HCT116 (cell line): ENCODE results near the gene LMBR1. TPM values are rescaled to one million over a fixed set of nuclear protein-coding genes. Genes with fewer than 3 reads are reported as not detected.
"Not testable (repeated sequence)": the region's sequence is repeated elsewhere in the genome, so short reads cannot be mapped to it uniquely, and the experiment has no call there.

ENCODE experiments used
- ATAC-seq: fragments of 200-7000 bp; cut with Tn5 transposase; 2 replicates; pipeline ENCODE4 v1.9.1; 2020; ENCODE audit warnings: mild to moderate bottlenecking, moderate library complexity
- BruUV-seq: library from RNA; stranded (reverse); fragments of 400-500 nt; replicated peaks from 2 replicates; lab custom pipeline; 2021; lab: Mats Ljungman, UMichigan
- CTCF ChIA-PET: fragments of 300-600 bp; sonication (Branson Sonifier 250); formaldehyde crosslinking; loops from one replicate; lab custom pipeline; 2021; ENCODE audit warnings: antibody characterized with exemption; lab: Charles Lee
- POLR2A ChIA-PET: fragments of 300-600, 350-600 bp; sonication (Branson Sonifier 250); formaldehyde crosslinking; loops from one replicate; lab custom pipeline; 2021; ENCODE audit warnings: antibody characterized with exemption; lab: Charles Lee
- RAD21 ChIA-PET, 2 experiments: fragments of 300-600 bp; sonication (Branson Sonifier 250); formaldehyde crosslinking; loops; one replicate each; lab custom pipeline; 2023; ENCODE audit warnings: low total read pairs in 2 of 2; ENCODE audit not compliant: uncharacterized antibody in 2 of 2, unreplicated experiment in 2 of 2, low non-redundant PET in 1 of 2; lab: Charles Lee
- DNase-seq: peaks from one replicate; pipeline ENCODE4 v3.0.0-alpha.2; 2010; ENCODE audit warnings: low read depth, low spot score
- H2AFZ ChIP-seq: fragments of 200-600 bp; shearing (Covaris generic), sonication (generic); 2 replicates; pipeline ENCODE4 v1.6.1; 2017; ENCODE audit warnings: low read depth, mixed run types, mixed read lengths, antibody characterized with exemption, low read length; ENCODE audit not compliant: poor library complexity, severe bottlenecking
- H3K27ac ChIP-seq: 2 replicates; pipeline ENCODE4 v1.5.1; 2012; ENCODE audit warnings: low read depth, low read length
- H3K27me3 ChIP-seq: fragments of 200-600 bp; sonication (generic); 2 replicates; pipeline ENCODE4 v1.6.1; 2016; ENCODE audit warnings: mixed run types, low read length, mixed read lengths; ENCODE audit not compliant: insufficient read depth
- H3K36me3 ChIP-seq, 2 experiments: fragments of 200-500 bp in 1 of 2; fragments of 200-600 bp in 1 of 2; sonication (Bioruptor generic) in 1 of 2; sonication (generic) in 1 of 2; 2 replicates each; pipeline versions ENCODE4 v1.5.1 to v1.6.1; 2014 to 2016; ENCODE audit warnings: low read length in 2 of 2, inconsistent platforms in 1 of 2, mixed read lengths in 1 of 2, mixed run types in 1 of 2; ENCODE audit not compliant: insufficient read depth in 2 of 2, control insufficient read depth in 1 of 2
- H3K4me1 ChIP-seq, 2 experiments: fragments of 200-600 bp in 1 of 2; sonication (generic) in 1 of 2; 2 replicates each; pipeline versions ENCODE4 v1.5.1 to v1.6.1; 2012 to 2017; ENCODE audit warnings: low read length in 2 of 2, inconsistent platforms in 1 of 2, mild to moderate bottlenecking in 1 of 2, mixed read lengths in 1 of 2, mixed run types in 1 of 2, moderate library complexity in 1 of 2; ENCODE audit not compliant: insufficient read depth in 2 of 2, control insufficient read depth in 1 of 2
- H3K4me2 ChIP-seq: fragments of 200-600 bp; sonication (generic); 2 replicates; pipeline ENCODE4 v1.6.1; 2017; ENCODE audit warnings: mixed run types, low read length, mixed read lengths
- H3K4me3 ChIP-seq, 2 experiments: fragments of 200-600 bp in 1 of 2; sonication (generic) in 1 of 2; replicated peaks in 1 of 2; 2 replicates each; pipeline ENCODE4 v1.5.1; 2011 to 2016; ENCODE audit warnings: low read length in 2 of 2, control low read depth in 1 of 2, low read depth in 1 of 2, mild to moderate bottlenecking in 1 of 2, mixed read lengths in 1 of 2, mixed run types in 1 of 2
- H3K79me2 ChIP-seq: fragments of 200-600 bp; sonication (generic); 2 replicates; pipeline ENCODE4 v1.6.1; 2017; ENCODE audit warnings: mild to moderate bottlenecking, mixed run types, low read length, moderate library complexity, mixed read lengths; ENCODE audit not compliant: insufficient read depth
- H3K9ac ChIP-seq: fragments of 200-600 bp; sonication (generic); 2 replicates; pipeline ENCODE4 v1.6.1; 2016; ENCODE audit warnings: low read length, mixed read lengths
- H3K9me2 ChIP-seq: fragments of 200-600 bp; sonication (generic), shearing (Covaris generic); 2 replicates; pipeline ENCODE4 v1.6.1; 2017; ENCODE audit warnings: mixed run types, mild to moderate bottlenecking, moderate library complexity; ENCODE audit not compliant: insufficient read depth
- H3K9me3 ChIP-seq, 2 experiments: fragments of 200-500 bp in 1 of 2; fragments of 200-600 bp in 1 of 2; sonication (Bioruptor generic) in 1 of 2; sonication (generic) in 1 of 2; 2 replicates each; pipeline ENCODE4 v1.6.1; 2014 to 2017; ENCODE audit warnings: low read length in 2 of 2, mixed read lengths in 2 of 2, inconsistent platforms in 1 of 2, low read depth in 1 of 2, mild to moderate bottlenecking in 1 of 2, mixed run types in 1 of 2, moderate library complexity in 1 of 2; ENCODE audit not compliant: control insufficient read depth in 1 of 2, insufficient read depth in 1 of 2
- H4K20me1 ChIP-seq: fragments of 200-600 bp; sonication (generic), shearing (Covaris generic); 2 replicates; pipeline ENCODE4 v1.6.1; 2017; ENCODE audit warnings: mixed run types, mild to moderate bottlenecking, moderate library complexity; ENCODE audit not compliant: insufficient read depth
- intact Hi-C: fragments of 100-400 bp; cut with micrococcal nuclease; formaldehyde crosslinking; loops from 2 replicates; pipeline ENCODE4 v1.10.0; 2022
- total RNA-seq: library from RNA; stranded (reverse); gene quantifications from one replicate; pipeline ENCODE4 v1.2.1, GENCODE V29; 2021; ENCODE audit not compliant: unreplicated experiment

LMBR1 gene
- total RNA-seq, 1 experiment from 2014 or later: 84.0 TPM

DNA sequence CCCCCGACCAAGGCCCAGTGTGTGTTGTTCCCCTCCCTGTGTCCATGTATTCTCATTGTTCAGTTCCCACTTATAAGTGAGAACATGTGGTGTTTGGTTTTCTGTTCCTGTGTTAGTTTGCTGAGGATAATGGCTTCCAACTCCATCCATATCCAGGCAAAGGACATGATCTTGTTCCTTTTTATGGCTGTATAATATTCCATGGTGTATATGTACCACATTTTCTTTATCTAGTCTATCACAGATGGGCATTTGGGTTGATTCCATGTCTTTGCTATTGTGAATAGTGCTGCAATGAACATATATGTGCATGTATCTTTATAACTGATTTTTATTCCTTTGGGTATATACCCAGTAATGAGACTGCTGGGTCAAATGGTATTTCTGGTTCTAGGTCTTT lies 191.2 kb downstream of the LMBR1 start:
- H3K9me3 ChIP-seq, POLR2A ChIA-PET, H3K79me2 ChIP-seq, H3K27me3 ChIP-seq, H4K20me1 ChIP-seq, H3K9ac ChIP-seq, H3K4me1 ChIP-seq, H2AFZ ChIP-seq, H3K9me2 ChIP-seq, H3K4me2 ChIP-seq, H3K36me3 ChIP-seq, ATAC-seq, H3K4me3 ChIP-seq, DNase-seq, CTCF ChIA-PET, intact Hi-C loops, H3K27ac ChIP-seq, RAD21 ChIA-PET, BruUV-seq: not testable (repeated sequence)

DNA sequence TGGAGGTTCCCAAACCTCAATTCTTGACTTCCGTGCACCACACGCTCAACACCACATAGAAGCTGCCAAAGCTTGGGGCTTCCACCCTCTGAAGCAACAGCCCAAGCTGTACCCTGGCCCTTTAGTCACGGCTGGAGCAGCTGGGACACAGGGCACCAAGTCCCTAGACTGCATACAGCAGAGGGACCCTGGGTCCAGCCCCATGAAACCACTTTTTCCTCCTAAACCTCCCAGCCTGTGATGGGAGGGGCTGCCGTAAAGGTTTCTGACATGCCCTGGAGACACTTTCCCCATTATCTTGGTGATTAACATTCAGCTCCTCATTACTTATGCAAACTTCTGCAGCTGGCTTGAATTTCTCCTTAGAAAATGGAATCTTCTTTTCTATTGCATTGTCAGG lies 194.5 kb downstream of the LMBR1 start:
- H3K9me3 ChIP-seq, RAD21 ChIA-PET, BruUV-seq, H3K9me2 ChIP-seq, CTCF ChIA-PET, H2AFZ ChIP-seq, H4K20me1 ChIP-seq, POLR2A ChIA-PET, ATAC-seq, H3K4me1 ChIP-seq, DNase-seq, intact Hi-C loops, H3K4me3 ChIP-seq, H3K4me2 ChIP-seq, H3K79me2 ChIP-seq, H3K9ac ChIP-seq, H3K36me3 ChIP-seq, H3K27me3 ChIP-seq, H3K27ac ChIP-seq: not testable (repeated sequence)

DNA sequence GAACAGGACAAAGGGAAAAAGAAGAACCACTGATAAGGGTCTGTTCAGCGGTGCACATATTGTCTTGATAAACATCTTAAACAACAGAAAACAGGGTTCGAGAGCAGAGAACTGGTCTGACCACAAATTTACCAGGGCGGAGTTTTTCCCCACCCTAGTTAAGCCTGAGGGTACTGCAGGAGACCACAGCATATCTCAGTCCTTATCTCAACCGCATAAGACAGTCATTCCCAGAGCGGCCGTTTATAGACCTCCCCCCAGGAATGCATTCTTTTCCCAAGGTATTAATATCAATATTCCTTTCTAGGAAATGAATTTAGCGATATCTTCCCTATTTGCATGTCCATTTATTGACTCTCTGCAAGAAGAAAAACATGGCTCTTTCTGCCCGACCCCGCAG lies 195.7 kb downstream of the LMBR1 start:
- H3K4me1 ChIP-seq, H3K9ac ChIP-seq, ATAC-seq, H3K4me2 ChIP-seq, H3K27ac ChIP-seq, H3K4me3 ChIP-seq, BruUV-seq, DNase-seq, H3K9me2 ChIP-seq, H2AFZ ChIP-seq, RAD21 ChIA-PET, H3K27me3 ChIP-seq, H4K20me1 ChIP-seq, H3K9me3 ChIP-seq, H3K36me3 ChIP-seq, POLR2A ChIA-PET, CTCF ChIA-PET, intact Hi-C loops: not testable (repeated sequence)
- 0 out of 2 replicates have a peak, but pooled peaks cover 12% of the 10 kb centered on the region for H3K79me2 ChIP-seq
